HCT116 (cell line): Measurements from ENCODE around the gene AKAP12.

Experiments used
- EZH2 ChIP-seq: fragments of 200-600 bp; sonication (generic); IDR thresholded peaks from 2 replicates; pipeline ENCODE4 v1.6.1; 2017; ENCODE audit warnings: antibody characterized with exemption, mixed run types
- POLR2AphosphoS5 ChIP-seq: IDR thresholded peaks from 2 replicates; pipeline ENCODE4 v1.6.1; 2011; ENCODE audit warnings: mild to moderate bottlenecking, low read depth, low read length, moderate library complexity
- TF ChIP-seq, protein P1 (sequence below), 3 experiments: fragments of 200-600 bp in 1 of 3; sonication (generic) in 1 of 3; IDR thresholded peaks in 2 of 3; conservative IDR thresholded peaks in 1 of 3; 2 replicates each; pipeline ENCODE4 v1.5.1; 2012 to 2017; ENCODE audit warnings: low read depth in 2 of 3, low read length in 2 of 3, antibody characterized with exemption in 1 of 3, borderline replicate concordance in 1 of 3, control low read depth in 1 of 3, mild to moderate bottlenecking in 1 of 3, mixed read lengths in 1 of 3, mixed run types in 1 of 3, moderate library complexity in 1 of 3; ENCODE audit not compliant: insufficient read depth in 1 of 3

DNA sequence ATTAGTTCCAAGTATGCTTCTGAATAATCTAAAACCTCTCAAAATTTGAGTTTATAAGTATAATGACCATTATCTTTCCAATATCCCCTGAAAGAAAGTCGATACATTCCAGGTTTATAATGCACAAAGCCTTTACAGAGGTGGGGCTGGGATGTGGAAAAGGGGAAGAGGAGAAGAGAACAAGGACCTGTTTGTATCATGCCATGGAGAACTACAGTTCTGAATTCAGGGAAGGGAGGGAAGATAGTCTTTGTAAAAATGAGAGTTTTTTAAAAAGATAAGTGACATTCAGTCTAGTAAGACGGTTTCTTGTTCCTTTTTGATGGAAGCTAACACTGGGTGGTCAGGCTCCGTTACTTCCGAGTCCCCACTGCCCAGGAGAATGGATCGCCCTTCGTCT is 125.5 kb downstream of the AKAP12 start:
- TF ChIP-seq, protein P1, sequence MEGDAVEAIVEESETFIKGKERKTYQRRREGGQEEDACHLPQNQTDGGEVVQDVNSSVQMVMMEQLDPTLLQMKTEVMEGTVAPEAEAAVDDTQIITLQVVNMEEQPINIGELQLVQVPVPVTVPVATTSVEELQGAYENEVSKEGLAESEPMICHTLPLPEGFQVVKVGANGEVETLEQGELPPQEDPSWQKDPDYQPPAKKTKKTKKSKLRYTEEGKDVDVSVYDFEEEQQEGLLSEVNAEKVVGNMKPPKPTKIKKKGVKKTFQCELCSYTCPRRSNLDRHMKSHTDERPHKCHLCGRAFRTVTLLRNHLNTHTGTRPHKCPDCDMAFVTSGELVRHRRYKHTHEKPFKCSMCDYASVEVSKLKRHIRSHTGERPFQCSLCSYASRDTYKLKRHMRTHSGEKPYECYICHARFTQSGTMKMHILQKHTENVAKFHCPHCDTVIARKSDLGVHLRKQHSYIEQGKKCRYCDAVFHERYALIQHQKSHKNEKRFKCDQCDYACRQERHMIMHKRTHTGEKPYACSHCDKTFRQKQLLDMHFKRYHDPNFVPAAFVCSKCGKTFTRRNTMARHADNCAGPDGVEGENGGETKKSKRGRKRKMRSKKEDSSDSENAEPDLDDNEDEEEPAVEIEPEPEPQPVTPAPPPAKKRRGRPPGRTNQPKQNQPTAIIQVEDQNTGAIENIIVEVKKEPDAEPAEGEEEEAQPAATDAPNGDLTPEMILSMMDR (IDR thresholded peaks at IDR 0.05 in 2 of 3, conservative IDR thresholded peaks at IDR 0.05 in 1 of 3; ENCODE audit: borderline replicate concordance in 1 of 3, insufficient read depth in 1 of 3, low read depth in 2 of 3, low read length in 2 of 3), result no peak
- no peak for TF ChIP-seq POLR2AphosphoS5
- TF ChIP-seq EZH2, result no peak
